Brain microvascular endothelial cell (primary cell): ENCODE data around the gene ZMAT3.

ENCODE experiments used
- DNase-seq: peaks from one replicate; pipeline ENCODE4 v3.0.0-alpha.2; 2020
- H3K27ac ChIP-seq: fragments of 250-450 bp; sonication (Bioruptor Pico); 2 replicates; pipeline ENCODE4 v1.5.1; 2020; ENCODE audit warnings: mild to moderate bottlenecking, moderate library complexity
- H3K27me3 ChIP-seq: fragments of 250-450 bp; sonication (Bioruptor Pico); replicated peaks from 2 replicates; pipeline ENCODE4 v1.5.1; 2020; ENCODE audit warnings: mild to moderate bottlenecking
- H3K36me3 ChIP-seq: fragments of 250-450 bp; sonication (Bioruptor Pico); replicated peaks from 2 replicates; pipeline ENCODE4 v1.5.1; 2020; ENCODE audit warnings: mild to moderate bottlenecking
- H3K4me3 ChIP-seq: 2 replicates; pipeline ENCODE4 v1.5.1; 2011; ENCODE audit warnings: low read depth, mild to moderate bottlenecking, control low read depth, low read length, moderate library complexity
- CTCF ChIP-seq: IDR thresholded peaks from 2 replicates; pipeline ENCODE4 v1.5.1; 2011; ENCODE audit warnings: low read depth, mild to moderate bottlenecking, moderate library complexity, low read length, control low read depth, inconsistent platforms; ENCODE audit errors: missing control alignments
- in situ Hi-C: cut with HindIII; loops from 2 replicates; pipeline ENCODE4 v1.10.0; 2017; ENCODE audit warnings: low sequenced_read_pairs, low pct_ligation_motif_present

Gene ZMAT3

GRCh38 chr3:179083977-179084376 lies 12.4 kb upstream of the ZMAT3 start:
- in situ Hi-C loops = no loop called here
- Histone ChIP-seq H3K27ac (no peak overlapping the region), H3K27me3 (no peaks in the 10 kb centered on the region), H3K36me3 (no peaks in the 10 kb centered on the region), H3K4me3 (no peak overlapping the region)
- no peak for DNase-seq
- no peak for TF ChIP-seq CTCF

- in situ Hi-C loops = no loop called here
- TF ChIP-seq CTCF = no peak
- no peak for DNase-seq
Measured at GRCh38 chr3:179082416-179082815, 10.8 kb upstream of the ZMAT3 start.

GRCh38 chr3:179081885-179082284 lies 10.3 kb upstream of the ZMAT3 start:
- no peak for DNase-seq
- no peak overlapping the region for H3K27ac ChIP-seq
- in situ Hi-C loops = no loop called here
- no peaks in the 10 kb centered on the region for H3K27me3 ChIP-seq
- H3K36me3 ChIP-seq = no peaks in the 10 kb centered on the region
- no peak overlapping the region for H3K4me3 ChIP-seq
- no peak for TF ChIP-seq CTCF

More at GRCh38 chr3:179082416-179082815, 10.8 kb upstream of the ZMAT3 start:
- Histone ChIP-seq H3K36me3 (no peaks in the 10 kb centered on the region), H3K27ac (no peak overlapping the region), H3K27me3 (no peaks in the 10 kb centered on the region), H3K4me3 (no peak overlapping the region)

GRCh38 chr3:179079537-179079936 lies 7.9 kb upstream of the ZMAT3 start:
- H3K27ac ChIP-seq = no peak overlapping the region
- DNase-seq = no peak
- no peak for TF ChIP-seq CTCF
- no peaks in the 10 kb centered on the region for H3K36me3 ChIP-seq
- H3K27me3 ChIP-seq = no peaks in the 10 kb centered on the region
- no peak overlapping the region for H3K4me3 ChIP-seq
- in situ Hi-C loops = no loop called here

- TF ChIP-seq CTCF = no peak
- Histone ChIP-seq H3K27me3 (no peaks in the 10 kb centered on the region), H3K4me3 (no peak overlapping the region), H3K27ac (no peak overlapping the region), H3K36me3 (no peaks in the 10 kb centered on the region)
- in situ Hi-C loops = no loop called here
- no peak for DNase-seq
Measured at GRCh38 chr3:179076243-179077027, 4.8 kb upstream of the ZMAT3 start.

GRCh38 chr3:179074656-179075055 lies 3.0 kb upstream of the ZMAT3 start:
- no peak for TF ChIP-seq CTCF
- Histone ChIP-seq H3K4me3 (no peak overlapping the region), H3K27me3 (no peaks in the 10 kb centered on the region), H3K36me3 (no peaks in the 10 kb centered on the region), H3K27ac (no peak overlapping the region)
- no peak for DNase-seq
- in situ Hi-C loops = no loop called here
